HEK293 (cell line): Measurements from ENCODE around the gene IGF2BP2.

Experiments
- CTCF ChIA-PET: fragments of 350-600 bp; formaldehyde crosslinking; extraction: SDS; loops from one replicate; lab custom pipeline; 2021; ENCODE audit warnings: antibody characterized with exemption; lab: Yijun Ruan, JAX
- POLR2A ChIA-PET: fragments of 300-600 bp; formaldehyde crosslinking; extraction: SDS; loops from one replicate; lab custom pipeline; 2020; ENCODE audit warnings: antibody characterized with exemption, inconsistent platforms; lab: Yijun Ruan, JAX
- H3K27ac ChIP-seq: fragments of 200-500 bp; sonication (Bioruptor generic); 2 replicates; pipeline ENCODE4 v1.5.1; 2014; ENCODE audit warnings: low read depth, low read length, control low read depth, inconsistent platforms; ENCODE audit errors: extremely low read depth
- H3K36me3 ChIP-seq, 2 experiments: fragments of 200-500 bp in 1 of 2; sonication (Bioruptor generic) in 1 of 2; 1 replicate in 1 of 2; 2 replicates in 1 of 2; pipeline ENCODE4 v1.5.1; 2014 to 2017; ENCODE audit warnings: inconsistent platforms in 2 of 2, low read length in 2 of 2; ENCODE audit not compliant: control insufficient read depth in 2 of 2, insufficient read depth in 1 of 2
- H3K4me1 ChIP-seq: fragments of 200-500 bp; sonication (Bioruptor generic); 2 replicates; pipeline ENCODE4 v1.5.1; 2014; ENCODE audit warnings: mild to moderate bottlenecking, low read length, inconsistent platforms; ENCODE audit not compliant: control insufficient read depth, insufficient read depth
- H3K4me3 ChIP-seq: 2 replicates; pipeline ENCODE4 v1.5.1; 2011; ENCODE audit warnings: low read depth, mild to moderate bottlenecking, control low read depth, low read length, moderate library complexity
- H3K9me3 ChIP-seq: fragments of 200-500 bp; sonication (Bioruptor generic); 2 replicates; pipeline ENCODE4 v1.5.1; 2014; ENCODE audit warnings: low read depth, low read length, inconsistent platforms; ENCODE audit not compliant: control insufficient read depth, insufficient read depth
- HIC1 ChIP-seq: fragments of 450-650 bp; formaldehyde crosslinking; IDR thresholded peaks from 2 replicates; pipeline ENCODE4 v1.5.1; 2016; ENCODE audit warnings: missing biosample characterization, missing genetic modification characterization
- OSR2 ChIP-seq: fragments of 450-650 bp; formaldehyde crosslinking; IDR thresholded peaks from 2 replicates; pipeline ENCODE4 v1.5.1; 2016; ENCODE audit warnings: missing biosample characterization, missing genetic modification characterization
- PATZ1 ChIP-seq: fragments of 450-650 bp; formaldehyde crosslinking; IDR thresholded peaks from 2 replicates; pipeline ENCODE4 v1.5.1; 2016; ENCODE audit warnings: missing biosample characterization, missing genetic modification characterization
- PBX3 ChIP-seq: sonication (generic); formaldehyde crosslinking; IDR thresholded peaks from 2 replicates; pipeline ENCODE4 v1.8.1; 2022; ENCODE audit warnings: mild to moderate bottlenecking, moderate library complexity, missing genetic modification reagents
- PRDM4 ChIP-seq: fragments of 450-650 bp; formaldehyde crosslinking; IDR thresholded peaks from 2 replicates; pipeline ENCODE4 v1.5.1; 2017; ENCODE audit warnings: missing biosample characterization, missing genetic modification characterization
- SP7 ChIP-seq: fragments of 450-650 bp; formaldehyde crosslinking; IDR thresholded peaks from 2 replicates; pipeline ENCODE4 v1.5.1; 2016; ENCODE audit warnings: missing biosample characterization, missing genetic modification characterization
- ZBTB44 ChIP-seq: fragments of 450-650 bp; IDR thresholded peaks from 2 replicates; pipeline ENCODE4 v1.5.1; 2018; ENCODE audit warnings: missing biosample characterization, mild to moderate bottlenecking, missing genetic modification characterization
- ZNF112 ChIP-seq: fragments of 450-650 bp; formaldehyde crosslinking; IDR thresholded peaks from 2 replicates; pipeline ENCODE4 v1.5.0; 2017; ENCODE audit warnings: missing biosample characterization, missing genetic modification characterization
- ZNF148 ChIP-seq: fragments of 450-650 bp; formaldehyde crosslinking; IDR thresholded peaks from 2 replicates; pipeline ENCODE4 v1.5.0; 2017; ENCODE audit warnings: missing biosample characterization, missing genetic modification characterization, borderline replicate concordance
- ZNF157 ChIP-seq: fragments of 450-650 bp; formaldehyde crosslinking; IDR thresholded peaks from 2 replicates; pipeline ENCODE4 v1.5.1; 2016; ENCODE audit warnings: missing biosample characterization, missing genetic modification characterization
- ZNF26 ChIP-seq: fragments of 450-650 bp; formaldehyde crosslinking; IDR thresholded peaks from 2 replicates; pipeline ENCODE4 v1.5.1; 2016; ENCODE audit warnings: missing biosample characterization, missing genetic modification characterization
- ZNF280C ChIP-seq: fragments of 450-650 bp; formaldehyde crosslinking; IDR thresholded peaks from 2 replicates; pipeline ENCODE4 v1.5.1; 2016; ENCODE audit warnings: missing biosample characterization, missing genetic modification characterization
- ZNF366 ChIP-seq: fragments of 450-650 bp; formaldehyde crosslinking; conservative IDR thresholded peaks from 2 replicates; pipeline ENCODE4 v1.5.1; 2016; ENCODE audit warnings: missing biosample characterization, missing genetic modification characterization
- ZNF37A ChIP-seq: fragments of 450-650 bp; IDR thresholded peaks from 2 replicates; pipeline ENCODE4 v1.5.1; 2018; ENCODE audit warnings: missing biosample characterization, missing genetic modification characterization
- ZNF549 ChIP-seq: fragments of 450-650 bp; IDR thresholded peaks from 2 replicates; pipeline ENCODE4 v1.5.1; 2018; ENCODE audit warnings: missing biosample characterization, missing genetic modification characterization, mild to moderate bottlenecking, inconsistent platforms, moderate library complexity
- ZNF558 ChIP-seq: fragments of 450-650 bp; formaldehyde crosslinking; IDR thresholded peaks from 2 replicates; pipeline ENCODE4 v1.5.1; 2016; ENCODE audit warnings: missing biosample characterization, missing genetic modification characterization
- ZNF707 ChIP-seq: fragments of 450-650 bp; formaldehyde crosslinking; IDR thresholded peaks from 2 replicates; pipeline ENCODE4 v1.5.1; 2016; ENCODE audit warnings: missing biosample characterization, missing genetic modification characterization

IGF2BP2 gene

GRCh38 chr3:185737020-185737419, 87.8 kb downstream of the IGF2BP2 start:
- no peak for TF ChIP-seq PBX3
- no peak for TF ChIP-seq ZNF157
- no peak for TF ChIP-seq PRDM4 (tag by site-specific recombination)
- 0 out of 2 replicates have a peak, but pooled peaks have one; percentile 29 for TF ChIP-seq ZNF366
- TF ChIP-seq PATZ1 (tag by site-specific recombination): no peak
- no peak for TF ChIP-seq ZNF549 (tag by site-specific recombination)
- no peak for TF ChIP-seq ZNF37A (tag by site-specific recombination)
- TF ChIP-seq ZNF112 (tag by site-specific recombination): no peak
- 0 out of 2 replicates have a peak, but pooled peaks have one; percentile 14 for TF ChIP-seq SP7 (tag by site-specific recombination)
- no peak for TF ChIP-seq ZNF148 (tag by site-specific recombination)
- no peak for TF ChIP-seq ZNF26 (tag by site-specific recombination)
- 0 out of 2 replicates have a peak, but pooled peaks have one; percentile 15 for TF ChIP-seq OSR2 (tag by site-specific recombination)
- TF ChIP-seq ZBTB44 (tag by site-specific recombination): no peak
- no peak for TF ChIP-seq ZNF280C (tag by site-specific recombination)
- 0 out of 2 replicates have a peak, but pooled peaks have one; percentile 14 for TF ChIP-seq HIC1
- TF ChIP-seq ZNF707 (tag by site-specific recombination): no peak
- TF ChIP-seq ZNF558 (tag by site-specific recombination): no peak
- H3K27ac ChIP-seq: no peak overlapping the region
- ChIA-PET CTCF (interaction anchor here (1.6 kb wide), 1 partner anchor 170 kb away, joined by 6 read pairs; no protein-coding TSS in a partner anchor), POLR2A (no interaction called here)
- no peaks in the 10 kb centered on the region for H3K9me3 ChIP-seq
- peaks cover 13% of the 10 kb centered on the region; the same call in 1 of the 2 replicates for H3K4me1 ChIP-seq
- no peak overlapping the region for H3K4me3 ChIP-seq
- H3K36me3 ChIP-seq: no peaks in the 10 kb centered on the region
